Myometrial cell (primary cell): ENCODE results near the gene HS6ST1. TPM values are rescaled to one million over a fixed set of nuclear protein-coding genes. Genes with fewer than 3 reads are reported as not detected.

Source experiments
- total RNA-seq: library from RNA; depleted of rRNA; stranded (reverse); fragments of >200 nt; gene quantifications from 2 replicates; pipeline ENCODE4 v1.2.3, GENCODE V29; 2015

Gene HS6ST1, protein sequence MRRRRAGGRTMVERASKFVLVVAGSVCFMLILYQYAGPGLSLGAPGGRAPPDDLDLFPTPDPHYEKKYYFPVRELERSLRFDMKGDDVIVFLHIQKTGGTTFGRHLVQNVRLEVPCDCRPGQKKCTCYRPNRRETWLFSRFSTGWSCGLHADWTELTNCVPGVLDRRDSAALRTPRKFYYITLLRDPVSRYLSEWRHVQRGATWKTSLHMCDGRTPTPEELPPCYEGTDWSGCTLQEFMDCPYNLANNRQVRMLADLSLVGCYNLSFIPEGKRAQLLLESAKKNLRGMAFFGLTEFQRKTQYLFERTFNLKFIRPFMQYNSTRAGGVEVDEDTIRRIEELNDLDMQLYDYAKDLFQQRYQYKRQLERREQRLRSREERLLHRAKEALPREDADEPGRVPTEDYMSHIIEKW
- total RNA-seq, result 20.2 and 21.3 TPM in 2 replicates

DNA sequence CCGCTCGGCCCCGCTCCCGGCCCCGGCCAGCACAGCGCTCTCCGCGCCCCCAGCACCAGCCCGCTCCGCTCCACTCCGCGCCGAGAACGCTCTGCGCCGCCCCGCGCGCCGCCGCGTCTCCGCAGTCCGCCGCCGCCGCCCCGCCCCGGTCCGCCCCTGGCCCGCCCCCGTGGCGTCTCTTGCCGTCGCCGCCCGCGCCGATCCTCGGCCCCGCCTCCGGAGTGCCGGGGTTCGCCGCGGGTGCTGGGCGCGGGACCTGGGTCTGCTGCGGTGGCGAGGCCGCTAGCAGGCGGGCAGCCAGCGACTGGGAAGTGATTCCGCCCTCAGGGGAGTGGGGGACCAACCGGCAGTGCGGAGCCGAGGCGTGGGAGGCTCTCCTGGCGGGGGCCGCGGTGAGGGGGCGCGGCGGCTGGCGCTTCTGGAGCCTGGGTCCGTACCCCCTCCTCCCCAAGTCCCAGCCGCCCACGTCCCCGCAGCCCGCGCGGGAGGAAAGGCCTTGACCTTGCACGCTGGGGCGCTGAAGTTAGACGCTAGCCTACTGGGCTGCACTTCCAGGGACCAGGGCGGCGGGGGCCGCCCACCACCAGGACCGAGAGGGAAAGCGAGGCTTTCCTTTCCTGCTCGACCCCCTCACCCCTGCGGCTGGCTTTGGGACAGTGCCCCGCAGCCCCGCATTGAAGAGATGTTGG is at the start of gene HS6ST1:
TSS of gene HS6ST1 (minus strand) at position 93 of the 689 bp plus-strand sequence. CDS start 305 bp downstream, outside the sequence.

Other genes starting within 250 kb of the HS6ST1 start
- 41.5 and 62.2 TPM in 2 replicates for gene UGGT1, start 227.7 kb downstream of the HS6ST1 start, total RNA-seq